HG02970 (cell line): ENCODE measurements around the gene MRPS17.

Experiments used
- ATAC-seq: cut with Tn5 transposase; IDR thresholded peaks from one replicate; pipeline ENCODE4 v1.9.1; 2021; ENCODE audit warnings: mild to moderate bottlenecking, moderate library complexity, moderate number of reproducible peaks; ENCODE audit not compliant: unreplicated experiment, low FRiP score

MRPS17 gene

GRCh38 chr7:55970561-55970960 lies 18.9 kb downstream of the MRPS17 start:
- ATAC-seq = no peak

- no peak for ATAC-seq
Observed at GRCh38 chr7:55970978-55971377, 19.3 kb downstream of the MRPS17 start.

DNA sequence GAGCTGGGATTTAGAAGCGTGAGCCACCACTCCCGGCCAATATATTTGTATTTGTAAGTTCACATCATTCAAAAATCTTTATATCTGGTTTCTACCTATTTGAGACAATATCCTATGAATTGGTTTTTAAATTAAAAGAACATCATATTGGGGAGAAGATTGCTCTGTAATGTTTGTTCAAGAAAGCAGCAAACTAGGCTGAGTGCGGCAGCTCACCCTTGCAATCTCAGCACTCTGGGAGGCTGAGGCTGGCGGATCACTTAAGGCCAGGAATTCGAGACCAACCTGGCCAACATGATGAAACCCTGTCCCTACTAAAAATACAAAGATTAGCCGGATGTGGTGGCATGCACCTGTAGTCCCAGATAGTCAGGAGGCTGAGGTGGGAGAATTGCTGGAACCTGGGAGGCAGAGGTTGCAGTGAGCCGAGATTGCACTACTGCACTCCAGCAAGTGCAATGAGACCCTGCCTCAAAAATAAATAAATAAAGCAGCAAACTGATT lies 22.1 kb downstream of the MRPS17 start:
- ATAC-seq = no peak

GRCh38 chr7:55975988-55976633 lies 24.4 kb downstream of the MRPS17 start:
- no peak for ATAC-seq

DNA sequence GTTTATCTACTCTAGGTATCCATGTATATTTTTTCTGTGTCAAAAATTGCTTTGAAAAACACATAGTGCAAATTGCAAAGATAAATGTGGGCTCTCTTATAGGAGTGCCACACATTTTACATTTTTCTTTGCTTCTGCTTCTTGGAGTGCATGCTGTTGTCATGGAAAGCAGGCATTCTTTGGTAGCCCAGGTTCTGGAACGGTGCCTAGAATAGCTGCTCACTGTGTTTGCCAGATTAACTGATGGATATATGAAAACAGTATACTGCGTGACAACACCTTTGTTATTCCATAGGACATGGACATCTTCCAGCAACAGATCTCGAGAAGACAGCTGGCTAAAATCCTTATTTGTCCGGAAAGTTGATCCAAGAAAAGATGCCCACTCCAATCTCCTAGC lies 26.2 kb downstream of the MRPS17 start:
- ATAC-seq = no peak

- ATAC-seq = no peak
Observed at GRCh38 chr7:55980266-55980665, 28.6 kb downstream of the MRPS17 start.

GRCh38 chr7:55983537-55983936 lies 31.9 kb downstream of the MRPS17 start:
- ATAC-seq = no peak

DNA sequence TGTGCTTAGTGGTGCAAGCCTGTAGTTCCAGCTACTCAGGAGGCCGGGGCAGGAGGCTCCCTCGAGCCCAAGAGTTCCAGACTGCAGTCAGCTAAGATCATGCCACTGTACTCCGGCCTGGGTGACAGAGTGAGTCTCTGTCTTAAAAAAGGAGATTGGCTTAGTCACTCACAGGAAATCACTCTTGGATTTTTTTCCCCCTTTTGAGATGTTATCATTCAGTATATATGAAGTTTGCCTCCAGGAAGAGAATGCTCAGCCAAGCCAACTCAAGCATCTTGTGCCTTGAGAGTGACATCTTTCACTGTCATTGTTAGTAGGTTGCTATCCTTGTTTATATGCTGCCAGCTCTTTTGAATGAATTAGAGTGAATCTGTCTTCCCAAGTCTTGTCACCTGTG lies 40.7 kb downstream of the MRPS17 start:
- ATAC-seq = no peak

- ATAC-seq = no peak
Observed at GRCh38 chr7:55996856-55997500, 45.3 kb downstream of the MRPS17 start.

- no peak for ATAC-seq
Observed at GRCh38 chr7:56003749-56004148, 52.1 kb downstream of the MRPS17 start.
